ENCODE data around the gene FRK. TPM values are rescaled to one million over a fixed set of nuclear protein-coding genes. Genes with fewer than 3 reads are reported as not detected.

The FRK gene
- total and polyA plus RNA-seq, 3 donors from 2014 or later = 1.5 to 3.7 (median 2.5) TPM

DNA sequence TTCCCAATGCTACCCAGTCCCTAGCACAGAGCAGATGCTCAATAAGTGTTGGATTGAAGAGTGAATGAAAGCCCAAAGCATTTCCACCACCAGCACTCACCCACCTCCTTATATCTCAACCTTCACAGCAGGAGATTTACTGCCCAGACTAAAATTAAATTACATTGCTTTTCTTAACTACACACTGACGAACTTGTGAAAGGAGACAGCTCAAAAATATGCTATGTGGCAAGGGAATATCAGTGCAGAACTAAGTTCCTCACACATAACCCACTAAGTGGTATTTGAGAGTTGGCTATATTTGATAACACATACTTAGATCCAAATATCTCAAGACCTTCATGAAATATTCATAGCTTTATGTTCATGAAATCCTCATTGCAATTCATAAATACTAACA lies 137.7 kb downstream of the FRK start:
- TF ChIP-seq POLR2A (IDR thresholded peaks at IDR 0.05) = no peak
- TF ChIP-seq, protein P1, sequence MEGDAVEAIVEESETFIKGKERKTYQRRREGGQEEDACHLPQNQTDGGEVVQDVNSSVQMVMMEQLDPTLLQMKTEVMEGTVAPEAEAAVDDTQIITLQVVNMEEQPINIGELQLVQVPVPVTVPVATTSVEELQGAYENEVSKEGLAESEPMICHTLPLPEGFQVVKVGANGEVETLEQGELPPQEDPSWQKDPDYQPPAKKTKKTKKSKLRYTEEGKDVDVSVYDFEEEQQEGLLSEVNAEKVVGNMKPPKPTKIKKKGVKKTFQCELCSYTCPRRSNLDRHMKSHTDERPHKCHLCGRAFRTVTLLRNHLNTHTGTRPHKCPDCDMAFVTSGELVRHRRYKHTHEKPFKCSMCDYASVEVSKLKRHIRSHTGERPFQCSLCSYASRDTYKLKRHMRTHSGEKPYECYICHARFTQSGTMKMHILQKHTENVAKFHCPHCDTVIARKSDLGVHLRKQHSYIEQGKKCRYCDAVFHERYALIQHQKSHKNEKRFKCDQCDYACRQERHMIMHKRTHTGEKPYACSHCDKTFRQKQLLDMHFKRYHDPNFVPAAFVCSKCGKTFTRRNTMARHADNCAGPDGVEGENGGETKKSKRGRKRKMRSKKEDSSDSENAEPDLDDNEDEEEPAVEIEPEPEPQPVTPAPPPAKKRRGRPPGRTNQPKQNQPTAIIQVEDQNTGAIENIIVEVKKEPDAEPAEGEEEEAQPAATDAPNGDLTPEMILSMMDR (IDR thresholded peaks at IDR 0.05) = no peak
- Histone ChIP-seq H3K27ac (no peak overlapping the region), H3K27me3 (no peaks in the 10 kb centered on the region), H3K9me3 (no peaks in the 10 kb centered on the region), H3K4me3 (no peak overlapping the region), H3K36me3 (ENCODE audit: low read depth, missing control alignments) (no peaks in the 10 kb centered on the region), H3K4me1 (no peaks in the 10 kb centered on the region)
- 61 to 75% methylated on average over 1 of the region's 1 CpG for WGBS, 2 donors
- DNase-seq = no peak
- intact Hi-C loops (cut with DNase I; ENCODE audit: low total_unique reads) = no loop called here

DNA sequence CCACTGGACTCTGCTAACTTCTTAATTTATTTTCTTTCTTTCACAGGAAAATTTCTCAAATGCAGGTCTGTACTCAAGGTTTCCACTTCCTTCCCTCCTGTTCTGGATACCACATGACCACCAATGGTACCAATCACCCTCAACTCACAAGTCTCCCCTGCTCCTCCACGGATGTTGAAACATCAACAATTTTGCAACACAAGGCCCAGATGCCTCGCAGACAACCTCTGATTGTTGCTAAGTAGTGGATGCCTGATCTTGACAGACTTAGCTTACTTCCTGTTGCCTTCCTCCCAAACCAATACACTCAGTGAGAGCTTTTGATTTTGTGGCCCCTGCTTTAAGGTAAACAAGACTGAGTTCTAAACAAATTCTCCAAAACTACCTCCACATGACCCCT lies 146.6 kb downstream of the FRK start:
- H3K9me3 ChIP-seq = no peaks in the 10 kb centered on the region
- intact Hi-C loops (cut with DNase I; ENCODE audit: low total_unique reads) = no loop called here
- H3K36me3 ChIP-seq (ENCODE audit: low read depth, missing control alignments) = no peaks in the 10 kb centered on the region
- no peak overlapping the region for H3K27ac ChIP-seq
- TF ChIP-seq, protein P1 (IDR thresholded peaks at IDR 0.05) = no peak
- TF ChIP-seq POLR2A (IDR thresholded peaks at IDR 0.05) = no peak
- H3K4me1 ChIP-seq = no peaks in the 10 kb centered on the region
- no peak overlapping the region for H3K4me3 ChIP-seq
- 46 to 58% methylated on average over 2 of the region's 2 CpGs for WGBS, 2 donors
- DNase-seq = no peak
- no peaks in the 10 kb centered on the region for H3K27me3 ChIP-seq

DNA sequence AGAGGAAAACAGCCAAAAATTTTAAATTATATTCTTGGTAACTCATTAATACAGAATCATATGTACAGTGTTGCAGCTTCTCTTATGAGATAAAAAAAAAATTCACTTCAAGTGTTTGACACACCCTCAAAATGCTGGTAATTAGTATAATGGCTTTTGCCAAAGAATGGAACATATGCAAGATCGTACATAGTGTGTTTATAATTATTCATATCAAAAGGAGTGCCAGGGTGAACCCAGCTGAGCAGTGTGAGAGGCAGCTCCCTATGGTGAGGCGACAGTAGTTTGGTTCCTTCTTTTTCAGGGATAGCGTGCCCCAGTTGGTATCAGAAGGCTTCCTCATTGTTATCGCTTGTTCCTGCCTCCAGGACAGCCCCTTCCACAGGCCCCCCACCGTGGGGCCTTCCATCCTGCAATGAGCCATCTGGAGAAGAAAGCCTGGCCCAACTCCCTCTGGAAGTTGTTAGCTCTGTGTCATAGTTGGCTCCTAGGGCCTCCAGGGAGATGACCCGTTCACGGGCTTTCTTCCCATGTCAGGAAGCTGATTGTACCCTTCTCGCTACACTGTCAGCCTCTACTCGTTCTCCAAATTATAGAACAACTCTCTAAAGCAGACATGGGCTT lies 150.7 kb downstream of the FRK start:
- H3K27ac ChIP-seq = no peak overlapping the region
- no peak overlapping the region for H3K4me3 ChIP-seq
- H3K27me3 ChIP-seq = no peaks in the 10 kb centered on the region
- intact Hi-C loops (cut with DNase I; ENCODE audit: low total_unique reads) = no loop called here
- H3K36me3 ChIP-seq (ENCODE audit: low read depth, missing control alignments) = no peaks in the 10 kb centered on the region
- 71 to 77% methylated on average over 9 of the region's 9 CpGs for WGBS, 2 donors
- no peak for TF ChIP-seq POLR2A (IDR thresholded peaks at IDR 0.05)
- TF ChIP-seq, protein P1 (IDR thresholded peaks at IDR 0.05) = no peak
- H3K4me1 ChIP-seq = no peaks in the 10 kb centered on the region
- DNase-seq = no peak
- no peaks in the 10 kb centered on the region for H3K9me3 ChIP-seq

DNA sequence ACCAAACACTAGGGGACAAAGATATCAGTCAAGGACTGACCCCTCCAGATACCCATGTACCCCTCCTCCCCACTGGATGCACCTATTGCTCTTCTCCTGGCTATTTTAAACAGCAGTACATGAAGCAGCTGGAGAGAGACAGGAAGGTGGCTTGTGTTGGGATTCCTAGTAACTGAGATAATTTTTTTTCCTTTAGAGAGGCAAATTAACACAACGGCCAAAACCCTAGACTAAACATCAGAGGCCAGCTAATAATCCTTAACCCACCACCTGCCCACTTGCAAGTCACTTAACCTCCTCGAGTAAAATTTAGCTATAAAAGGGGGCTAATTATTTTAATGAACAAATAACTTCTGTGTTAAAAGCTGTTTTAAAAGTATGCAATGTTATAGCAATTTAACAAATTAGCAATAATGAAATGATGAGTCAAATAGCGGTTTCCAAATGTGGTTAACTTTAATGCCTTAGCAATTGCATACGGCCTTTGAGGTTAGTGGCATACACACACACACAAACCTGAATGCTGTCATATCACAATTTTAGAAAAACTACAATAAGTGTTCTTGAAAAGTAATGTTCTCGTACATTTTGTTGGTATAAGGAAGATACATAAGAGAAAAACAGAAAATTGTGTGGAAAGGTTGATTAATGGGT lies 151.7 kb downstream of the FRK start:
- Histone ChIP-seq H3K36me3 (ENCODE audit: low read depth, missing control alignments) (no peaks in the 10 kb centered on the region), H3K9me3 (no peaks in the 10 kb centered on the region), H3K27me3 (no peaks in the 10 kb centered on the region), H3K27ac (no peak overlapping the region), H3K4me1 (no peaks in the 10 kb centered on the region), H3K4me3 (no peak overlapping the region)
- DNase-seq = no peak
- intact Hi-C loops (cut with DNase I; ENCODE audit: low total_unique reads) = no loop called here
- TF ChIP-seq, protein P1 (IDR thresholded peaks at IDR 0.05) = no peak
- TF ChIP-seq POLR2A (IDR thresholded peaks at IDR 0.05) = no peak
- 65 to 71% methylated on average over 5 of the region's 5 CpGs for WGBS, 2 donors

DNA sequence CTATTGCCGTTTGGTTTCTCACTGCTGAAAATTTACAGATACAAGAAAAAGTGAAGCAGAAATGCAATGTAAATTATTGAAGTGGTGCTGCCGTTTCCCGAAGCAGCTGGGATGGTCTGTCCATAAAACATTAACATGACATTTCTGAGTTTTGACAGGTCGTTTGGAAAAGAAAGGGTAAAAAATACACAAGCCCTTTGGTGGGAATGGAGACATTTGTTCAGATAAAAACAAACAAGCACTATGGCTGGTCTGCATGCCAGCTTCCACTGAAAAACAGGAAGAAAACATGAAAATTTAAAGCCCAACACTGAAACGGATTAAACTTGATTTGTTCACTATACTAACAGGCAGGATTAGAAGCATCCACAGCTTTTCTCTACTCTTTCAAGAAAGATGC lies 155.2 kb downstream of the FRK start:
- 61 to 69% methylated on average over 5 of the region's 5 CpGs for WGBS, 2 donors
- no peak for DNase-seq

More for the DNA sequence above, 155.2 kb downstream of the FRK start:
- no peaks in the 10 kb centered on the region for H3K36me3 ChIP-seq (ENCODE audit: low read depth, missing control alignments)
- no peaks in the 10 kb centered on the region for H3K9me3 ChIP-seq
- H3K4me3 ChIP-seq = no peak overlapping the region
- intact Hi-C loops (cut with DNase I; ENCODE audit: low total_unique reads) = no loop called here
- H3K27ac ChIP-seq = no peak overlapping the region
- H3K27me3 ChIP-seq = no peaks in the 10 kb centered on the region
- TF ChIP-seq, protein P1 (IDR thresholded peaks at IDR 0.05) = no peak
- no peak for TF ChIP-seq POLR2A (IDR thresholded peaks at IDR 0.05)
- no peaks in the 10 kb centered on the region for H3K4me1 ChIP-seq

Measured in testis (tissue), 3 donors.